Dermis microvascular lymphatic vessel endothelial cell (primary cell): ENCODE data around the gene CYGB. TPM values are rescaled to one million over a fixed set of nuclear protein-coding genes. Genes with fewer than 3 reads are reported as not detected.
"Not testable (repeated sequence)": the region's sequence is repeated elsewhere in the genome, so short reads cannot be mapped to it uniquely, and the experiment has no call there.

ENCODE experiments used
- DNase-seq, 2 donors: peaks; one replicate each; pipeline versions ENCODE4 v3.0.0 to v3.0.0-alpha.2; 2010; ENCODE audit warnings: low read depth in 2 of 2
- total RNA-seq: library from RNA; depleted of rRNA; stranded (reverse); fragments of >200 nt; gene quantifications from 2 replicates; pipeline ENCODE4 v1.2.1, GENCODE V29; 2014

CYGB gene
- total RNA-seq, 1 donor from 2014 or later: 1.8 TPM

- no peak for DNase-seq
These were observed 12.7 kb downstream of the CYGB start for GRCh38 chr17:76524598-76525512.

- peak in 1 of 2 donors; percentile 47 for DNase-seq
These were observed 14.1 kb downstream of the CYGB start for GRCh38 chr17:76523084-76524037.

GRCh38 chr17:76521683-76522082, 15.8 kb downstream of the CYGB start:
- DNase-seq: not testable (repeated sequence)

GRCh38 chr17:76521262-76521661, 16.2 kb downstream of the CYGB start:
- no peak for DNase-seq

- DNase-seq: no peak
These were observed 18.2 kb downstream of the CYGB start for GRCh38 chr17:76519048-76519966.

- DNase-seq: no peak
These were observed 19.9 kb downstream of the CYGB start for GRCh38 chr17:76517638-76518038.

- DNase-seq: no peak
These were observed 22.1 kb downstream of the CYGB start for GRCh38 chr17:76515274-76515949.

- not testable (repeated sequence) for DNase-seq
These were observed 23.2 kb downstream of the CYGB start for GRCh38 chr17:76514355-76514754.

- no peak for DNase-seq
These were observed 24.2 kb downstream of the CYGB start for GRCh38 chr17:76513306-76513692.

- DNase-seq: no peak
These were observed 24.9 kb downstream of the CYGB start for GRCh38 chr17:76512366-76513305.

GRCh38 chr17:76511668-76512365, 25.7 kb downstream of the CYGB start:
- DNase-seq: no peak

- no peak for DNase-seq
These were observed 26.7 kb downstream of the CYGB start for GRCh38 chr17:76510831-76511244.

- not testable (repeated sequence) for DNase-seq
These were observed 28.9 kb downstream of the CYGB start for GRCh38 chr17:76508472-76509063.

- peak in 1 of 2 donors; percentile 52 for DNase-seq
These were observed 30.8 kb downstream of the CYGB start for GRCh38 chr17:76506408-76507345.

- DNase-seq: peak in 1 of 2 donors; percentile 39
These were observed 33.4 kb downstream of the CYGB start for GRCh38 chr17:76504117-76504516.

- no peak for DNase-seq
These were observed 34.9 kb downstream of the CYGB start for GRCh38 chr17:76502341-76503211.
